ENCODE measurements around the gene CELA2B. TPM values are rescaled to one million over a fixed set of nuclear protein-coding genes. Genes with fewer than 3 reads are reported as not detected.

CELA2B gene
- total RNA-seq, 4 donors from 2014 or later = not detected

- Histone ChIP-seq H3K4me3 (no peak overlapping the region), H3K27ac (no peak overlapping the region), H3K9me3 (no peaks in the 10 kb centered on the region), H3K27me3 (no peaks in the 10 kb centered on the region), H3K36me3 (peaks cover 0 to 6% (median 0%) of the 10 kb centered on the region in 3 donors), H3K4me1 (peaks cover 0 to 8% (median 0%) of the 10 kb centered on the region in 4 donors)
- no peak for DNase-seq
- TF ChIP-seq CTCF (IDR thresholded peaks at IDR 0.05) (no peak), POLR2A (IDR thresholded peaks at IDR 0.05) (no peak)
These were observed 40.4 kb upstream of the CELA2B start for GRCh38 chr1:15435239-15436077.

- DNase-seq = no peak
- H3K27me3 ChIP-seq = no peaks in the 10 kb centered on the region
- no peak overlapping the region for H3K27ac ChIP-seq
- H3K4me1 ChIP-seq = peaks cover 0 to 8% (median 0%) of the 10 kb centered on the region in 4 donors
- H3K4me3 ChIP-seq = no peak overlapping the region
- no peaks in the 10 kb centered on the region for H3K9me3 ChIP-seq
- TF ChIP-seq POLR2A (IDR thresholded peaks at IDR 0.05) = no peak
- no peak for TF ChIP-seq CTCF (IDR thresholded peaks at IDR 0.05)
- no peaks in the 10 kb centered on the region for H3K36me3 ChIP-seq
These were observed 38.9 kb upstream of the CELA2B start for GRCh38 chr1:15436881-15437442.

- no peak overlapping the region for H3K27ac ChIP-seq
- H3K9me3 ChIP-seq = no peaks in the 10 kb centered on the region
- no peaks in the 10 kb centered on the region for H3K36me3 ChIP-seq
- H3K4me1 ChIP-seq = no peaks in the 10 kb centered on the region
- no peak for DNase-seq
- TF ChIP-seq CTCF (IDR thresholded peaks at IDR 0.05) (no peak), POLR2A (IDR thresholded peaks at IDR 0.05) (no peak)
- no peaks in the 10 kb centered on the region for H3K27me3 ChIP-seq
- H3K4me3 ChIP-seq = no peak overlapping the region
These were observed 36.6 kb upstream of the CELA2B start for GRCh38 chr1:15439325-15439724.

- TF ChIP-seq CTCF (IDR thresholded peaks at IDR 0.05) (no peak), POLR2A (IDR thresholded peaks at IDR 0.05) (no peak)
- no peak overlapping the region for H3K27ac ChIP-seq
- no peaks in the 10 kb centered on the region for H3K9me3 ChIP-seq
- H3K4me3 ChIP-seq = no peak overlapping the region
- no peaks in the 10 kb centered on the region for H3K4me1 ChIP-seq
- no peaks in the 10 kb centered on the region for H3K27me3 ChIP-seq
- H3K36me3 ChIP-seq = no peaks in the 10 kb centered on the region
- no peak for DNase-seq
These were observed 35.5 kb upstream of the CELA2B start for GRCh38 chr1:15440357-15440756.

- no peak overlapping the region for H3K27ac ChIP-seq
- TF ChIP-seq POLR2A (IDR thresholded peaks at IDR 0.05) = no peak
- no peak for TF ChIP-seq CTCF (IDR thresholded peaks at IDR 0.05)
- H3K4me3 ChIP-seq = no peak overlapping the region
These were observed 34.7 kb upstream of the CELA2B start for GRCh38 chr1:15441247-15441646.

More at GRCh38 chr1:15441247-15441646, 34.7 kb upstream of the CELA2B start:
- no peak for DNase-seq
- no peaks in the 10 kb centered on the region for H3K9me3 ChIP-seq
- no peaks in the 10 kb centered on the region for H3K4me1 ChIP-seq
- H3K36me3 ChIP-seq = no peaks in the 10 kb centered on the region
- no peaks in the 10 kb centered on the region for H3K27me3 ChIP-seq
